HG03457 (cell line): Measurements from ENCODE around the gene MAPRE3.
A peak's percentile ranks its signal among the peaks of the same experiment; 100 is the strongest.
"Not testable (repeated sequence)": the region's sequence is repeated elsewhere in the genome, so short reads cannot be mapped to it uniquely, and the experiment has no call there.

ENCODE experiments used
- ATAC-seq: cut with Tn5 transposase; IDR thresholded peaks from one replicate; pipeline ENCODE4 v1.9.1; 2021; ENCODE audit warnings: moderate number of reproducible peaks; ENCODE audit not compliant: unreplicated experiment

The MAPRE3 gene

GRCh38 chr2:27065128-27065527 lies 94.7 kb downstream of the MAPRE3 start:
- no peak for ATAC-seq

- ATAC-seq: no peak
Measured at GRCh38 chr2:27067385-27067784, 96.9 kb downstream of the MAPRE3 start.

- ATAC-seq: no peak
Measured at GRCh38 chr2:27069436-27069835, 99.0 kb downstream of the MAPRE3 start.

GRCh38 chr2:27069961-27070618 lies 99.7 kb downstream of the MAPRE3 start:
- no peak for ATAC-seq

- ATAC-seq: no peak
Measured at GRCh38 chr2:27070653-27071276, 100.3 kb downstream of the MAPRE3 start.

GRCh38 chr2:27071277-27071989 lies 101.0 kb downstream of the MAPRE3 start, which contains the start of gene OST4:
Gene OST4, minus strand, starts transcription at chr2:27071654.
- peak; percentile 69 for ATAC-seq

- peak; percentile 2 for ATAC-seq
Measured at GRCh38 chr2:27071990-27072830, 101.8 kb downstream of the MAPRE3 start.

GRCh38 chr2:27072920-27073319 lies 102.5 kb downstream of the MAPRE3 start:
- no peak for ATAC-seq

- ATAC-seq: no peak
Measured at GRCh38 chr2:27073782-27074181, 103.3 kb downstream of the MAPRE3 start.

GRCh38 chr2:27074738-27075565 lies 104.5 kb downstream of the MAPRE3 start:
- ATAC-seq: no peak

- ATAC-seq: not testable (repeated sequence)
Measured at GRCh38 chr2:27075566-27075871, 105.1 kb downstream of the MAPRE3 start.

- ATAC-seq: no peak
Measured at GRCh38 chr2:27076323-27076722, 105.9 kb downstream of the MAPRE3 start.
